ENCODE data around the gene GPD1L. TPM values are rescaled to one million over a fixed set of nuclear protein-coding genes. Genes with fewer than 3 reads are reported as not detected.

The GPD1L gene
- total and polyA plus RNA-seq, 2 of the 13 experiments (the other 11 are each of a cell fraction or from before 2014, with no cell fraction given), result 4.9 to 13.7 TPM

DNA sequence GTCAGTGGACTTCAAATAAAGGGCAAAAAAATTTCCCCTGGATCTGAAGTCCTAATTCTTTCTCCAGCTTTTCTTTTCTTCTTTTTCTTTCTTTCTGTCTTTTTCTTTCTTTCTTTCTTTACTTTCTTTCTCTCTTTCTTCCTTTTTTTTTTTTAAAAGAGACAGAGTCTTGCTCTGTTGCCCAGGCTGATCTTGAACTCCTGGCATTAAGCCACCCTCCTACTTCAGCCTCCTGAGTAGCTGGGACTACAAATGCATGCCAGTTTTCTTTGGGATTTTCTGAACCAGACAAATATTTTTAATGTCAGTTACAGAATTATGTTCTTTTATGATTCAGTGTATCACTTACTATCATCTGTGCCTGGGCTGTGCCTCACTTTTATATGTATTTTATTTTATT lies 86.7 kb downstream of the GPD1L start (continued):
- TF ChIP-seq, protein P1, sequence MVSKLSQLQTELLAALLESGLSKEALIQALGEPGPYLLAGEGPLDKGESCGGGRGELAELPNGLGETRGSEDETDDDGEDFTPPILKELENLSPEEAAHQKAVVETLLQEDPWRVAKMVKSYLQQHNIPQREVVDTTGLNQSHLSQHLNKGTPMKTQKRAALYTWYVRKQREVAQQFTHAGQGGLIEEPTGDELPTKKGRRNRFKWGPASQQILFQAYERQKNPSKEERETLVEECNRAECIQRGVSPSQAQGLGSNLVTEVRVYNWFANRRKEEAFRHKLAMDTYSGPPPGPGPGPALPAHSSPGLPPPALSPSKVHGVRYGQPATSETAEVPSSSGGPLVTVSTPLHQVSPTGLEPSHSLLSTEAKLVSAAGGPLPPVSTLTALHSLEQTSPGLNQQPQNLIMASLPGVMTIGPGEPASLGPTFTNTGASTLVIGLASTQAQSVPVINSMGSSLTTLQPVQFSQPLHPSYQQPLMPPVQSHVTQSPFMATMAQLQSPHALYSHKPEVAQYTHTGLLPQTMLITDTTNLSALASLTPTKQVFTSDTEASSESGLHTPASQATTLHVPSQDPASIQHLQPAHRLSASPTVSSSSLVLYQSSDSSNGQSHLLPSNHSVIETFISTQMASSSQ (IDR thresholded peaks at IDR 0.05; ENCODE audit: low read depth), result no peak
- TF ChIP-seq, protein P1 (CRISPR knock-in tag; IDR thresholded peaks at IDR 0.05; ENCODE audit: borderline replicate concordance), result no peak
- TF ChIP-seq SMC3 (IDR thresholded peaks at IDR 0.05; ENCODE audit: low read length) (no peak), SAP130 (CRISPR knock-in tag; IDR thresholded peaks at IDR 0.05; ENCODE audit: low read depth) (no peak), ZNF543 (CRISPR knock-in tag; IDR thresholded peaks at IDR 0.05) (no peak), FOXK1 (CRISPR knock-in tag; IDR thresholded peaks at IDR 0.05; ENCODE audit: borderline replicate concordance, low read depth) (no peak), ZNF10 (CRISPR knock-in tag; IDR thresholded peaks at IDR 0.05; ENCODE audit: borderline replicate concordance, low read depth) (no peak), ZNF136 (CRISPR knock-in tag; IDR thresholded peaks at IDR 0.05; ENCODE audit: low read depth) (no peak)
- TF ChIP-seq, protein P2, sequence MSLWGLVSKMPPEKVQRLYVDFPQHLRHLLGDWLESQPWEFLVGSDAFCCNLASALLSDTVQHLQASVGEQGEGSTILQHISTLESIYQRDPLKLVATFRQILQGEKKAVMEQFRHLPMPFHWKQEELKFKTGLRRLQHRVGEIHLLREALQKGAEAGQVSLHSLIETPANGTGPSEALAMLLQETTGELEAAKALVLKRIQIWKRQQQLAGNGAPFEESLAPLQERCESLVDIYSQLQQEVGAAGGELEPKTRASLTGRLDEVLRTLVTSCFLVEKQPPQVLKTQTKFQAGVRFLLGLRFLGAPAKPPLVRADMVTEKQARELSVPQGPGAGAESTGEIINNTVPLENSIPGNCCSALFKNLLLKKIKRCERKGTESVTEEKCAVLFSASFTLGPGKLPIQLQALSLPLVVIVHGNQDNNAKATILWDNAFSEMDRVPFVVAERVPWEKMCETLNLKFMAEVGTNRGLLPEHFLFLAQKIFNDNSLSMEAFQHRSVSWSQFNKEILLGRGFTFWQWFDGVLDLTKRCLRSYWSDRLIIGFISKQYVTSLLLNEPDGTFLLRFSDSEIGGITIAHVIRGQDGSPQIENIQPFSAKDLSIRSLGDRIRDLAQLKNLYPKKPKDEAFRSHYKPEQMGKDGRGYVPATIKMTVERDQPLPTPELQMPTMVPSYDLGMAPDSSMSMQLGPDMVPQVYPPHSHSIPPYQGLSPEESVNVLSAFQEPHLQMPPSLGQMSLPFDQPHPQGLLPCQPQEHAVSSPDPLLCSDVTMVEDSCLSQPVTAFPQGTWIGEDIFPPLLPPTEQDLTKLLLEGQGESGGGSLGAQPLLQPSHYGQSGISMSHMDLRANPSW (CRISPR knock-in tag; IDR thresholded peaks at IDR 0.05; ENCODE audit: borderline replicate concordance), result no peak
- TF ChIP-seq, protein P3, sequence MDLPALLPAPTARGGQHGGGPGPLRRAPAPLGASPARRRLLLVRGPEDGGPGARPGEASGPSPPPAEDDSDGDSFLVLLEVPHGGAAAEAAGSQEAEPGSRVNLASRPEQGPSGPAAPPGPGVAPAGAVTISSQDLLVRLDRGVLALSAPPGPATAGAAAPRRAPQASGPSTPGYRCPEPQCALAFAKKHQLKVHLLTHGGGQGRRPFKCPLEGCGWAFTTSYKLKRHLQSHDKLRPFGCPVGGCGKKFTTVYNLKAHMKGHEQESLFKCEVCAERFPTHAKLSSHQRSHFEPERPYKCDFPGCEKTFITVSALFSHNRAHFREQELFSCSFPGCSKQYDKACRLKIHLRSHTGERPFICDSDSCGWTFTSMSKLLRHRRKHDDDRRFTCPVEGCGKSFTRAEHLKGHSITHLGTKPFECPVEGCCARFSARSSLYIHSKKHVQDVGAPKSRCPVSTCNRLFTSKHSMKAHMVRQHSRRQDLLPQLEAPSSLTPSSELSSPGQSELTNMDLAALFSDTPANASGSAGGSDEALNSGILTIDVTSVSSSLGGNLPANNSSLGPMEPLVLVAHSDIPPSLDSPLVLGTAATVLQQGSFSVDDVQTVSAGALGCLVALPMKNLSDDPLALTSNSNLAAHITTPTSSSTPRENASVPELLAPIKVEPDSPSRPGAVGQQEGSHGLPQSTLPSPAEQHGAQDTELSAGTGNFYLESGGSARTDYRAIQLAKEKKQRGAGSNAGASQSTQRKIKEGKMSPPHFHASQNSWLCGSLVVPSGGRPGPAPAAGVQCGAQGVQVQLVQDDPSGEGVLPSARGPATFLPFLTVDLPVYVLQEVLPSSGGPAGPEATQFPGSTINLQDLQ (CRISPR knock-in tag; IDR thresholded peaks at IDR 0.05), result no peak
- TF ChIP-seq, protein P4, sequence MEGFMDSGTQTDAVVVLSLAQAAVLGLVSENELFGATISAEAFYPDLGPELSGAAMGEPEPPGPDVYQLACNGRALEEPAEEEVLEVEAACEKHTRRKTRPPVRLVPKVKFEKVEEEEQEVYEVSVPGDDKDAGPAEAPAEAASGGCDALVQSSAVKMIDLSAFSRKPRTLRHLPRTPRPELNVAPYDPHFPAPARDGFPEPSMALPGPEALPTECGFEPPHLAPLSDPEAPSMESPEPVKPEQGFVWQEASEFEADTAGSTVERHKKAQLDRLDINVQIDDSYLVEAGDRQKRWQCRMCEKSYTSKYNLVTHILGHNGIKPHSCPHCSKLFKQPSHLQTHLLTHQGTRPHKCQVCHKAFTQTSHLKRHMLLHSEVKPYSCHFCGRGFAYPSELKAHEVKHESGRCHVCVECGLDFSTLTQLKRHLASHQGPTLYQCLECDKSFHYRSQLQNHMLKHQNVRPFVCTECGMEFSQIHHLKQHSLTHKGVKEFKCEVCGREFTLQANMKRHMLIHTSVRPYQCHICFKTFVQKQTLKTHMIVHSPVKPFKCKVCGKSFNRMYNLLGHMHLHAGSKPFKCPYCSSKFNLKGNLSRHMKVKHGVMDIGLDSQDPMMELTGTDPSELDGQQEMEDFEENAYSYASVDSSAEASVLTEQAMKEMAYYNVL (CRISPR knock-in tag; IDR thresholded peaks at IDR 0.05; ENCODE audit: borderline replicate concordance), result no peak
